HCT116 (cell line): ENCODE measurements around the gene RASSF5. TPM values are rescaled to one million over a fixed set of nuclear protein-coding genes. Genes with fewer than 3 reads are reported as not detected.

ENCODE experiments used
- ATAC-seq: fragments of 200-7000 bp; cut with Tn5 transposase; 2 replicates; pipeline ENCODE4 v1.9.1; 2020; ENCODE audit warnings: mild to moderate bottlenecking, moderate library complexity
- BruUV-seq: library from RNA; stranded (reverse); fragments of 400-500 nt; replicated peaks from 2 replicates; lab custom pipeline; 2021; lab: Mats Ljungman, UMichigan
- CTCF ChIA-PET: fragments of 300-600 bp; sonication (Branson Sonifier 250); formaldehyde crosslinking; loops from one replicate; lab custom pipeline; 2021; ENCODE audit warnings: antibody characterized with exemption; lab: Charles Lee
- POLR2A ChIA-PET: fragments of 300-600, 350-600 bp; sonication (Branson Sonifier 250); formaldehyde crosslinking; loops from one replicate; lab custom pipeline; 2021; ENCODE audit warnings: antibody characterized with exemption; lab: Charles Lee
- RAD21 ChIA-PET, 2 experiments: fragments of 300-600 bp; sonication (Branson Sonifier 250); formaldehyde crosslinking; loops; one replicate each; lab custom pipeline; 2023; ENCODE audit warnings: low total read pairs in 2 of 2; ENCODE audit not compliant: uncharacterized antibody in 2 of 2, unreplicated experiment in 2 of 2, low non-redundant PET in 1 of 2; lab: Charles Lee
- DNase-seq: peaks from one replicate; pipeline ENCODE4 v3.0.0-alpha.2; 2010; ENCODE audit warnings: low read depth, low spot score
- H2AFZ ChIP-seq: fragments of 200-600 bp; shearing (Covaris generic), sonication (generic); 2 replicates; pipeline ENCODE4 v1.6.1; 2017; ENCODE audit warnings: low read depth, mixed run types, mixed read lengths, antibody characterized with exemption, low read length; ENCODE audit not compliant: poor library complexity, severe bottlenecking
- H3K27ac ChIP-seq: 2 replicates; pipeline ENCODE4 v1.5.1; 2012; ENCODE audit warnings: low read depth, low read length
- H3K27me3 ChIP-seq: fragments of 200-600 bp; sonication (generic); 2 replicates; pipeline ENCODE4 v1.6.1; 2016; ENCODE audit warnings: mixed run types, low read length, mixed read lengths; ENCODE audit not compliant: insufficient read depth
- H3K36me3 ChIP-seq, 2 experiments: fragments of 200-500 bp in 1 of 2; fragments of 200-600 bp in 1 of 2; sonication (Bioruptor generic) in 1 of 2; sonication (generic) in 1 of 2; 2 replicates each; pipeline versions ENCODE4 v1.5.1 to v1.6.1; 2014 to 2016; ENCODE audit warnings: low read length in 2 of 2, inconsistent platforms in 1 of 2, mixed read lengths in 1 of 2, mixed run types in 1 of 2; ENCODE audit not compliant: insufficient read depth in 2 of 2, control insufficient read depth in 1 of 2
- H3K4me1 ChIP-seq, 2 experiments: fragments of 200-600 bp in 1 of 2; sonication (generic) in 1 of 2; 2 replicates each; pipeline versions ENCODE4 v1.5.1 to v1.6.1; 2012 to 2017; ENCODE audit warnings: low read length in 2 of 2, inconsistent platforms in 1 of 2, mild to moderate bottlenecking in 1 of 2, mixed read lengths in 1 of 2, mixed run types in 1 of 2, moderate library complexity in 1 of 2; ENCODE audit not compliant: insufficient read depth in 2 of 2, control insufficient read depth in 1 of 2
- H3K4me2 ChIP-seq: fragments of 200-600 bp; sonication (generic); 2 replicates; pipeline ENCODE4 v1.6.1; 2017; ENCODE audit warnings: mixed run types, low read length, mixed read lengths
- H3K4me3 ChIP-seq, 2 experiments: fragments of 200-600 bp in 1 of 2; sonication (generic) in 1 of 2; replicated peaks in 1 of 2; 2 replicates each; pipeline ENCODE4 v1.5.1; 2011 to 2016; ENCODE audit warnings: low read length in 2 of 2, control low read depth in 1 of 2, low read depth in 1 of 2, mild to moderate bottlenecking in 1 of 2, mixed read lengths in 1 of 2, mixed run types in 1 of 2
- H3K79me2 ChIP-seq: fragments of 200-600 bp; sonication (generic); 2 replicates; pipeline ENCODE4 v1.6.1; 2017; ENCODE audit warnings: mild to moderate bottlenecking, mixed run types, low read length, moderate library complexity, mixed read lengths; ENCODE audit not compliant: insufficient read depth
- H3K9ac ChIP-seq: fragments of 200-600 bp; sonication (generic); 2 replicates; pipeline ENCODE4 v1.6.1; 2016; ENCODE audit warnings: low read length, mixed read lengths
- H3K9me2 ChIP-seq: fragments of 200-600 bp; sonication (generic), shearing (Covaris generic); 2 replicates; pipeline ENCODE4 v1.6.1; 2017; ENCODE audit warnings: mixed run types, mild to moderate bottlenecking, moderate library complexity; ENCODE audit not compliant: insufficient read depth
- H3K9me3 ChIP-seq, 2 experiments: fragments of 200-500 bp in 1 of 2; fragments of 200-600 bp in 1 of 2; sonication (Bioruptor generic) in 1 of 2; sonication (generic) in 1 of 2; 2 replicates each; pipeline ENCODE4 v1.6.1; 2014 to 2017; ENCODE audit warnings: low read length in 2 of 2, mixed read lengths in 2 of 2, inconsistent platforms in 1 of 2, low read depth in 1 of 2, mild to moderate bottlenecking in 1 of 2, mixed run types in 1 of 2, moderate library complexity in 1 of 2; ENCODE audit not compliant: control insufficient read depth in 1 of 2, insufficient read depth in 1 of 2
- H4K20me1 ChIP-seq: fragments of 200-600 bp; sonication (generic), shearing (Covaris generic); 2 replicates; pipeline ENCODE4 v1.6.1; 2017; ENCODE audit warnings: mixed run types, mild to moderate bottlenecking, moderate library complexity; ENCODE audit not compliant: insufficient read depth
- CBX3 ChIP-seq: IDR thresholded peaks from 2 replicates; pipeline ENCODE4 v1.6.1; 2012; ENCODE audit warnings: low read depth
- EGR1 ChIP-seq: IDR thresholded peaks from 2 replicates; pipeline ENCODE4 v1.6.1; 2012; ENCODE audit warnings: low read depth
- ELF1 ChIP-seq: IDR thresholded peaks from 2 replicates; pipeline ENCODE4 v1.6.1; 2012; ENCODE audit warnings: low read depth, borderline replicate concordance
- EZH2 ChIP-seq: fragments of 200-600 bp; sonication (generic); IDR thresholded peaks from 2 replicates; pipeline ENCODE4 v1.6.1; 2017; ENCODE audit warnings: antibody characterized with exemption, mixed run types
- FOSL1 ChIP-seq: IDR thresholded peaks from 2 replicates; pipeline ENCODE4 v1.6.1; 2012; ENCODE audit warnings: low read depth
- JUND ChIP-seq: IDR thresholded peaks from 2 replicates; pipeline ENCODE4 v1.6.1; 2012
- POLR2A ChIP-seq: IDR thresholded peaks from 2 replicates; pipeline ENCODE4 v1.7.0; 2011; ENCODE audit warnings: borderline replicate concordance; ENCODE audit not compliant: insufficient read depth, insufficient read length; ENCODE audit errors: extremely low read depth
- POLR2AphosphoS5 ChIP-seq: IDR thresholded peaks from 2 replicates; pipeline ENCODE4 v1.6.1; 2011; ENCODE audit warnings: mild to moderate bottlenecking, low read depth, low read length, moderate library complexity
- SRF ChIP-seq: IDR thresholded peaks from 2 replicates; pipeline ENCODE4 v1.6.1; 2012; ENCODE audit warnings: low read depth
- TCF7L2 ChIP-seq: IDR thresholded peaks from 2 replicates; pipeline ENCODE4 v1.7.0; 2011; ENCODE audit warnings: borderline replicate concordance, inconsistent platforms; ENCODE audit not compliant: insufficient read depth, insufficient read length; ENCODE audit errors: extremely low read depth
- ZFX ChIP-seq: fragments of 450-650 bp; IDR thresholded peaks from 2 replicates; pipeline ENCODE4 v1.6.1; 2017
- ZNF274 ChIP-seq: fragments of 200-500 bp; sonication (Bioruptor generic); IDR thresholded peaks from 2 replicates; pipeline ENCODE4 v1.6.1; 2014; ENCODE audit warnings: mild to moderate bottlenecking, low read depth, low read length, inconsistent platforms
- intact Hi-C: fragments of 100-400 bp; cut with micrococcal nuclease; formaldehyde crosslinking; loops from 2 replicates; pipeline ENCODE4 v1.10.0; 2022
- total RNA-seq: library from RNA; stranded (reverse); gene quantifications from one replicate; pipeline ENCODE4 v1.2.1, GENCODE V29; 2021; ENCODE audit not compliant: unreplicated experiment
- TF ChIP-seq, protein P1 (sequence below): IDR thresholded peaks from 2 replicates; pipeline ENCODE4 v1.6.1; 2012
- TF ChIP-seq, protein P2 (sequence below), 3 experiments: fragments of 200-600 bp in 1 of 3; sonication (generic) in 1 of 3; IDR thresholded peaks in 2 of 3; conservative IDR thresholded peaks in 1 of 3; 2 replicates each; pipeline ENCODE4 v1.5.1; 2012 to 2017; ENCODE audit warnings: low read depth in 2 of 3, low read length in 2 of 3, antibody characterized with exemption in 1 of 3, borderline replicate concordance in 1 of 3, control low read depth in 1 of 3, mild to moderate bottlenecking in 1 of 3, mixed read lengths in 1 of 3, mixed run types in 1 of 3, moderate library complexity in 1 of 3; ENCODE audit not compliant: insufficient read depth in 1 of 3

The RASSF5 gene
- total RNA-seq, 1 experiment from 2014 or later, result 5.4 TPM

DNA sequence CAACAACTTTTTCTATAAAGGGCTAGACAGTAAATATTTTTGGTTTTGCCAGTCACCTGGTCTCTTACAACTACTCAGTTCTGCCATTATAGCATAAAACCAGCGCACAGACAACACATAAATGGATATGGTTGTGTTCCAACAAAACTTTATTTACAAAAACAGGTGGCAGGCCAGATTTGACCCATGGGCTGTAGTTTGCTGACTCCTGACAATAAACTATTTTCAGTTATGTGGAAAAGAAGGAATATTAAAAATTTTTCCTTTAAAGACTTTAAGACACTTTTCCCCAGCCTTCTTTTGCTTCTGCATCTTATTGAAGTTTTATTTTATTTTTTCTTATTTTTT is 89.0 kb downstream of the RASSF5 start:
- no peak overlapping the region for H3K4me2 ChIP-seq
- H2AFZ ChIP-seq, result no peak overlapping the region
- RAD21 ChIA-PET, result no interaction called here
- POLR2A ChIA-PET, result no interaction called here
- no peak overlapping the region for H3K27ac ChIP-seq
- no peaks in the 10 kb centered on the region for H3K79me2 ChIP-seq
- no peaks in the 10 kb centered on the region for H3K4me1 ChIP-seq
- TF ChIP-seq, protein P1, sequence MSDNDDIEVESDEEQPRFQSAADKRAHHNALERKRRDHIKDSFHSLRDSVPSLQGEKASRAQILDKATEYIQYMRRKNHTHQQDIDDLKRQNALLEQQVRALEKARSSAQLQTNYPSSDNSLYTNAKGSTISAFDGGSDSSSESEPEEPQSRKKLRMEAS, result no peak
- no peak for TF ChIP-seq ELF1
- TF ChIP-seq TCF7L2, result no peak
- no peak for TF ChIP-seq FOSL1
- TF ChIP-seq JUND, result no peak
- TF ChIP-seq ZFX, result no peak
- TF ChIP-seq EGR1, result no peak
- no peak for TF ChIP-seq POLR2AphosphoS5
- TF ChIP-seq ZNF274, result no peak
- TF ChIP-seq, protein P2, sequence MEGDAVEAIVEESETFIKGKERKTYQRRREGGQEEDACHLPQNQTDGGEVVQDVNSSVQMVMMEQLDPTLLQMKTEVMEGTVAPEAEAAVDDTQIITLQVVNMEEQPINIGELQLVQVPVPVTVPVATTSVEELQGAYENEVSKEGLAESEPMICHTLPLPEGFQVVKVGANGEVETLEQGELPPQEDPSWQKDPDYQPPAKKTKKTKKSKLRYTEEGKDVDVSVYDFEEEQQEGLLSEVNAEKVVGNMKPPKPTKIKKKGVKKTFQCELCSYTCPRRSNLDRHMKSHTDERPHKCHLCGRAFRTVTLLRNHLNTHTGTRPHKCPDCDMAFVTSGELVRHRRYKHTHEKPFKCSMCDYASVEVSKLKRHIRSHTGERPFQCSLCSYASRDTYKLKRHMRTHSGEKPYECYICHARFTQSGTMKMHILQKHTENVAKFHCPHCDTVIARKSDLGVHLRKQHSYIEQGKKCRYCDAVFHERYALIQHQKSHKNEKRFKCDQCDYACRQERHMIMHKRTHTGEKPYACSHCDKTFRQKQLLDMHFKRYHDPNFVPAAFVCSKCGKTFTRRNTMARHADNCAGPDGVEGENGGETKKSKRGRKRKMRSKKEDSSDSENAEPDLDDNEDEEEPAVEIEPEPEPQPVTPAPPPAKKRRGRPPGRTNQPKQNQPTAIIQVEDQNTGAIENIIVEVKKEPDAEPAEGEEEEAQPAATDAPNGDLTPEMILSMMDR (IDR thresholded peaks at IDR 0.05 in 2 of 3, conservative IDR thresholded peaks at IDR 0.05 in 1 of 3; ENCODE audit: borderline replicate concordance in 1 of 3, insufficient read depth in 1 of 3, low read depth in 2 of 3, low read length in 2 of 3), result no peak
- TF ChIP-seq CBX3, result no peak
- TF ChIP-seq SRF, result no peak
- TF ChIP-seq EZH2, result no peak
- TF ChIP-seq POLR2A, result no peak
- ATAC-seq (no peak), DNase-seq (no peak)
- peaks cover 29 to 52% of the 10 kb centered on the region in 2 experiments for H3K36me3 ChIP-seq
- no peak overlapping the region for H3K4me3 ChIP-seq
- no peaks in the 10 kb centered on the region for H3K27me3 ChIP-seq
- no peaks in the 10 kb centered on the region for H4K20me1 ChIP-seq
- no peaks in the 10 kb centered on the region for H3K9me3 ChIP-seq
- H3K9me2 ChIP-seq, result no peaks in the 10 kb centered on the region
- CTCF ChIA-PET, result interaction anchor here (2.4 kb wide), 1 partner anchor 12 kb away, joined by 7 read pairs; no protein-coding TSS in a partner anchor
- H3K9ac ChIP-seq, result no peak overlapping the region
- BruUV-seq, result no TSS peak
- intact Hi-C loops, result no loop called here
